AG09319 (cell line): ENCODE measurements around the gene COL4A2.
"Not testable (repeated sequence)": the region's sequence is repeated elsewhere in the genome, so short reads cannot be mapped to it uniquely, and the experiment has no call there.

ENCODE experiments used
- DNase-seq: peaks from one replicate; pipeline ENCODE4 v3.0.0-alpha.2; 2010; ENCODE audit warnings: low read depth; ENCODE audit errors: extremely low read depth
- CTCF ChIP-seq: IDR thresholded peaks from 2 replicates; pipeline ENCODE4 v1.5.1; 2011; ENCODE audit warnings: low read depth, mild to moderate bottlenecking, inconsistent platforms, low read length, moderate library complexity

COL4A2 gene

DNA sequence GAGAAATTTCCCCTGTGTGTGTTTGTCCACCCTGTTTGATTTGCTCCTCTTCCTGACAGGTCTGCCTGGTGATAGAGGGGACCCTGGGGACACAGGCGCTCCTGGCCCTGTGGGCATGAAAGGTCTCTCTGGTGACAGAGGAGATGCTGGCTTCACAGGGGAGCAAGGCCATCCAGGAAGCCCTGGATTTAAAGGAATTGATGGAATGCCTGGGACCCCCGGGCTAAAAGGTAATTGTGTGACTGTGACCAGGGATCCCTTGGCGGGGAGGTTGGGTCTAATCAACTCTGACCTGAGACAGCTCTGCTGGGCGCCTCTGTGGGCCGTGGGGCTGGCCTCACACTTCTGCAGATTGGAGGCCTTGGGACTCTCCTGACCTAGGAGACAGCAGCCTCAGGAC lies 173.1 kb downstream of the COL4A2 start:
- no peak for TF ChIP-seq CTCF
- no peak for DNase-seq

- no peak for DNase-seq
- no peak for TF ChIP-seq CTCF
Observed at GRCh38 chr13:110483386-110483968, 176.4 kb downstream of the COL4A2 start.

GRCh38 chr13:110484290-110485048 lies 177.4 kb downstream of the COL4A2 start:
- TF ChIP-seq CTCF: no peak
- no peak for DNase-seq

DNA sequence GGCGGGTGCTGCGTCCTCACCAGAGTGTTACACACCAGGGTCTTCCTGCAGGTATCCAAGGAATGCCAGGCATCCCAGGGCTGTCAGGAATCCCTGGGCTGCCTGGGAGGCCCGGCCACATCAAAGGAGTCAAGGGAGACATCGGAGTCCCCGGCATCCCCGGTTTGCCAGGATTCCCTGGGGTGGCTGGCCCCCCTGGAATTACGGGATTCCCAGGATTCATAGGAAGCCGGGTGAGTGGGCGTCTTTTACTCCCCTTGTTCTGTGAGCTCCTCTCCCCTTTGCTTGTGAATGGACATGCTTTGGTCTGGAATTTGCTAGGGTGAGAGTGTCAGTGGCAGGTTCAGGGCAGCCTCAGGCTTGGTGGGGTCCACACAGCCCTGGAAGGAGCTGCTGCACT lies 178.5 kb downstream of the COL4A2 start:
- no peak for TF ChIP-seq CTCF
- DNase-seq: no peak

GRCh38 chr13:110486061-110486715 lies 179.1 kb downstream of the COL4A2 start:
- no peak for DNase-seq

DNA sequence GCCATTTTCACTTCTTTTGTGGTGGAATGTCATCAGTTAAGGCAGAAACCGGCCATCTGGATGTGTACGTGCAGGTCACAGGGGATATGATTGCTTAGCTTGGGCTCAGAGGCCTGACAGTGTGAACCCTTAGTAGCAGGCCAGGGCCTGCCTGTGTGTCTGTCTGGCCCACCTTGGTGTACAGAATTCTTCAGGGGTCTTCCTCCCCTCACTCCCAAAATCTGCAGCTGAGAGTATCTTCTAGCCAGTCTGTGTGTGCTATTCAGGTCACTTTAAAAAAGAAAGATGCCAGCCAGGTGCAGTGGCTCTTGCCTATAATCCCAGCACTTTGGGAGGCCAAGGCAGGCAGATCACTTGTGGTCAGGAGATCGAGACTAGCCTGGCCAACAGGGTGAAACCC lies 179.8 kb downstream of the COL4A2 start:
- DNase-seq: not testable (repeated sequence)

More at GRCh38 chr13:110486061-110486715, 179.1 kb downstream of the COL4A2 start:
- TF ChIP-seq CTCF: no peak

- DNase-seq: no peak
- TF ChIP-seq CTCF: no peak
Observed at GRCh38 chr13:110490009-110490770, 183.1 kb downstream of the COL4A2 start.
